ENCODE measurements around the gene DGKZ.

- TF ChIP-seq, protein P1, sequence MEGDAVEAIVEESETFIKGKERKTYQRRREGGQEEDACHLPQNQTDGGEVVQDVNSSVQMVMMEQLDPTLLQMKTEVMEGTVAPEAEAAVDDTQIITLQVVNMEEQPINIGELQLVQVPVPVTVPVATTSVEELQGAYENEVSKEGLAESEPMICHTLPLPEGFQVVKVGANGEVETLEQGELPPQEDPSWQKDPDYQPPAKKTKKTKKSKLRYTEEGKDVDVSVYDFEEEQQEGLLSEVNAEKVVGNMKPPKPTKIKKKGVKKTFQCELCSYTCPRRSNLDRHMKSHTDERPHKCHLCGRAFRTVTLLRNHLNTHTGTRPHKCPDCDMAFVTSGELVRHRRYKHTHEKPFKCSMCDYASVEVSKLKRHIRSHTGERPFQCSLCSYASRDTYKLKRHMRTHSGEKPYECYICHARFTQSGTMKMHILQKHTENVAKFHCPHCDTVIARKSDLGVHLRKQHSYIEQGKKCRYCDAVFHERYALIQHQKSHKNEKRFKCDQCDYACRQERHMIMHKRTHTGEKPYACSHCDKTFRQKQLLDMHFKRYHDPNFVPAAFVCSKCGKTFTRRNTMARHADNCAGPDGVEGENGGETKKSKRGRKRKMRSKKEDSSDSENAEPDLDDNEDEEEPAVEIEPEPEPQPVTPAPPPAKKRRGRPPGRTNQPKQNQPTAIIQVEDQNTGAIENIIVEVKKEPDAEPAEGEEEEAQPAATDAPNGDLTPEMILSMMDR (IDR thresholded peaks at IDR 0.05), result no peak
- no peak for TF ChIP-seq POLR2A (IDR thresholded peaks at IDR 0.05)
Measured at GRCh38 chr11:46299451-46299961, 47.8 kb upstream of the DGKZ start.

Measured in Peyer's patch (tissue), 4 donors.